Right hindlimb (tissue), 1 donor: ENCODE data around the gene XPO6.

Source experiments
- DNase-seq: peaks from one replicate; pipeline ENCODE4 v3.0.0-alpha.2; 2018

The XPO6 gene

GRCh38 chr16:28059841-28060575 is 151.8 kb downstream of the XPO6 start:
- DNase-seq: no peak

GRCh38 chr16:28058839-28059589 is 152.8 kb downstream of the XPO6 start:
- no peak for DNase-seq

- no peak for DNase-seq
Observed at GRCh38 chr16:28057949-28058348, 153.8 kb downstream of the XPO6 start.

GRCh38 chr16:28053461-28053860 is 158.3 kb downstream of the XPO6 start:
- no peak for DNase-seq

- DNase-seq: no peak
Observed at GRCh38 chr16:28052274-28053128, 159.3 kb downstream of the XPO6 start.

- DNase-seq: no peak
Observed at GRCh38 chr16:28051486-28051885, 160.3 kb downstream of the XPO6 start.
